Calu3 (cell line): ENCODE data around the gene PAK6. TPM values are rescaled to one million over a fixed set of nuclear protein-coding genes. Genes with fewer than 3 reads are reported as not detected.

Source experiments
- BruUV-seq: library from RNA; stranded (reverse); fragments of 400-500 nt; replicated peaks from 2 replicates; lab custom pipeline; 2021; lab: Mats Ljungman, UMichigan
- CTCF ChIA-PET: fragments of 300-600 bp; sonication (Branson Sonifier 250); formaldehyde crosslinking; loops from one replicate; lab custom pipeline; 2022; ENCODE audit warnings: antibody characterized with exemption; lab: Charles Lee
- DNase-seq: peaks from one replicate; pipeline ENCODE4 v3.0.0; 2022
- H3K27ac Mint-ChIP-seq: one replicate; pipeline ENCODE4 v1.8.0; 2022; ENCODE audit warnings: mixed read lengths; ENCODE audit not compliant: unreplicated experiment
- H3K27me3 Mint-ChIP-seq: one replicate; pipeline ENCODE4 v1.8.0; 2022; ENCODE audit warnings: mixed read lengths; ENCODE audit not compliant: unreplicated experiment
- H3K36me3 Mint-ChIP-seq: one replicate; pipeline ENCODE4 v1.8.0; 2022; ENCODE audit warnings: mild to moderate bottlenecking, moderate library complexity, mixed read lengths; ENCODE audit not compliant: insufficient read depth, unreplicated experiment
- H3K4me1 Mint-ChIP-seq: one replicate; pipeline ENCODE4 v1.8.0; 2022; ENCODE audit warnings: mild to moderate bottlenecking, low read depth, mixed read lengths; ENCODE audit not compliant: unreplicated experiment
- H3K4me3 Mint-ChIP-seq: one replicate; pipeline ENCODE4 v1.8.0; 2022; ENCODE audit warnings: mild to moderate bottlenecking, low read depth, moderate library complexity, mixed read lengths; ENCODE audit not compliant: unreplicated experiment
- H3K9me3 Mint-ChIP-seq: one replicate; pipeline ENCODE4 v1.8.0; 2022; ENCODE audit warnings: low read depth, mixed read lengths; ENCODE audit not compliant: unreplicated experiment
- CTCF ChIP-seq: fragments of 200-600 bp; IDR thresholded peaks from one replicate; pipeline ENCODE4 v1.8.0; 2022; ENCODE audit warnings: antibody characterized with exemption; ENCODE audit not compliant: unreplicated experiment
- intact Hi-C: fragments of 100-400 bp; cut with micrococcal nuclease; formaldehyde crosslinking; loops from one replicate; pipeline ENCODE4 v1.10.0; 2022; ENCODE audit not compliant: unreplicated experiment
- total RNA-seq: library from RNA; stranded (reverse); gene quantifications from 2 replicates; pipeline ENCODE4 v1.2.3, GENCODE V29; 2022

The PAK6 gene
- total RNA-seq, 1 experiment from 2014 or later: 7.1 TPM

- H3K4me1 Mint-ChIP-seq: no peaks in the 10 kb centered on the region
- intact Hi-C loops: no loop called here
- no peak for TF ChIP-seq CTCF
- no TSS peak for BruUV-seq
- H3K4me3 Mint-ChIP-seq: no peak overlapping the region
- CTCF ChIA-PET: interaction anchor here (1.4 kb wide), 1 partner anchor 10 kb away, joined by 3 read pairs; no protein-coding TSS in a partner anchor
- H3K9me3 Mint-ChIP-seq: no peaks in the 10 kb centered on the region
- no peaks in the 10 kb centered on the region for H3K27me3 Mint-ChIP-seq
- no peak for DNase-seq
- no peak overlapping the region for H3K27ac Mint-ChIP-seq
- no peaks in the 10 kb centered on the region for H3K36me3 Mint-ChIP-seq
These were observed 7.0 kb downstream of the PAK6 start for GRCh38 chr15:40245666-40246450.

- Mint-ChIP-seq H3K9me3 (no peaks in the 10 kb centered on the region), H3K27me3 (no peaks in the 10 kb centered on the region), H3K4me3 (no peak overlapping the region), H3K36me3 (no peaks in the 10 kb centered on the region), H3K27ac (no peak overlapping the region), H3K4me1 (no peaks in the 10 kb centered on the region)
- CTCF ChIA-PET: interaction anchor here (1.2 kb wide), 1 partner anchor 43 kb away, joined by 3 read pairs; no protein-coding TSS in a partner anchor
- BruUV-seq: no TSS peak
- TF ChIP-seq CTCF: no peak
- intact Hi-C loops: no loop called here
- DNase-seq: no peak
These were observed 7.8 kb downstream of the PAK6 start for GRCh38 chr15:40246496-40247280.

GRCh38 chr15:40247406-40247971, 8.6 kb downstream of the PAK6 start:
- H3K36me3 Mint-ChIP-seq: no peaks in the 10 kb centered on the region
- intact Hi-C loops: no loop called here
- no peaks in the 10 kb centered on the region for H3K27me3 Mint-ChIP-seq
- no peak for DNase-seq
- no peak for TF ChIP-seq CTCF
- no peaks in the 10 kb centered on the region for H3K4me1 Mint-ChIP-seq
- no peaks in the 10 kb centered on the region for H3K9me3 Mint-ChIP-seq
- no peak overlapping the region for H3K27ac Mint-ChIP-seq
- BruUV-seq: no TSS peak
- no peak overlapping the region for H3K4me3 Mint-ChIP-seq
- CTCF ChIA-PET: interaction anchor here (1.2 kb wide), 1 partner anchor 42 kb away, joined by 3 read pairs; no protein-coding TSS in a partner anchor

GRCh38 chr15:40248006-40248783, 9.3 kb downstream of the PAK6 start:
- H3K4me3 Mint-ChIP-seq: no peak overlapping the region
- H3K27ac Mint-ChIP-seq: no peak overlapping the region
- CTCF ChIA-PET: no interaction called here
- H3K27me3 Mint-ChIP-seq: no peaks in the 10 kb centered on the region
- H3K4me1 Mint-ChIP-seq: no peaks in the 10 kb centered on the region
- DNase-seq: no peak
- no peaks in the 10 kb centered on the region for H3K9me3 Mint-ChIP-seq
- BruUV-seq: no TSS peak
- intact Hi-C loops: no loop called here
- no peak for TF ChIP-seq CTCF
- H3K36me3 Mint-ChIP-seq: peaks cover 4% of the 10 kb centered on the region
